Motor neuron (in vitro differentiated cells): Measurements from ENCODE around the gene FHIT. TPM values are rescaled to one million over a fixed set of nuclear protein-coding genes. Genes with fewer than 3 reads are reported as not detected.
"Not testable (repeated sequence)": the region's sequence is repeated elsewhere in the genome, so short reads cannot be mapped to it uniquely, and the experiment has no call there.

Experiments
- ATAC-seq, 8 experiments: fragments of 200-7000 bp; cut with Tn5 transposase; replicated peaks in 6 of 8; 2 replicates each; pipeline ENCODE4 v1.8.0; 2021; ENCODE audit warnings: mild to moderate bottlenecking in 8 of 8, moderate library complexity in 8 of 8
- H3K27ac ChIP-seq, 2 donors: fragments of 250-450 bp; sonication (Bioruptor Pico); 2 replicates each; pipeline ENCODE4 v1.9.0; 2021; ENCODE audit warnings: antibody characterized with exemption in 2 of 2, mild to moderate bottlenecking in 2 of 2, moderate library complexity in 1 of 2
- H3K4me1 ChIP-seq, 2 donors: fragments of 250-450 bp; sonication (Bioruptor Pico); replicated peaks in 1 of 2; 2 replicates each; pipeline ENCODE4 v1.6.1; 2021; ENCODE audit warnings: antibody characterized with exemption in 2 of 2, mild to moderate bottlenecking in 2 of 2, moderate library complexity in 1 of 2
- H3K4me3 ChIP-seq, 5 donors: fragments of 250-450 bp; sonication (Bioruptor Pico); 2 replicates each; pipeline ENCODE4 v1.9.0; 2021; ENCODE audit warnings: antibody characterized with exemption in 5 of 5, mild to moderate bottlenecking in 5 of 5, moderate library complexity in 4 of 5
- WGBS, 10 experiments: fragments of 450-650 bp; shearing (Covaris generic); methylation state at CpG; one replicate each; pipeline ENCODE4 v1.0.0; 2022; 5-methylcytosine and 5-hydroxymethylcytosine counted together
- in situ Hi-C, 9 experiments: fragments of 400-800 bp; cut with MboI; loops; one replicate each; pipeline ENCODE4 v1.15.0; 2021; ENCODE audit warnings: low sequenced_read_pairs in 9 of 9, low pct_unique_long_range_greater_than_20kb in 2 of 9; ENCODE audit not compliant: unreplicated experiment in 9 of 9
- total RNA-seq, 8 experiments: library from RNA; unstranded; fragments of 300-600 nt; gene quantifications; 2 replicates each; pipeline versions ENCODE4 v1.2.3 to v1.2.4, GENCODE V29; 2022

Gene FHIT
- total RNA-seq, 8 experiments from 2014 or later, result 1.6 to 25.1 (median 12.1) TPM

GRCh38 chr3:59938828-59939227 is 1312.4 kb downstream of the FHIT start:
- in situ Hi-C loops, result no loop called here
- Histone ChIP-seq H3K4me3 (no peak overlapping the region), H3K4me1 (peaks cover 10 to 34% of the 10 kb centered on the region in 2 donors), H3K27ac (no peak overlapping the region)
- ATAC-seq, result peak in 5 of 8 experiments; percentile 57 to 96 (median 78)
- WGBS, 10 experiments, result 17 to 79% (median 59%) methylated on average over 1 to 3 of the region's 3 CpGs; no CpG with 5 or more reads in 5 of the 10 experiments

GRCh38 chr3:59937201-59937600 is 1314.1 kb downstream of the FHIT start:
- H3K4me3 ChIP-seq, result no peak overlapping the region

GRCh38 chr3:59936472-59936871 is 1314.8 kb downstream of the FHIT start:
- ATAC-seq, result peak in 3 of 8 experiments; percentile 42 to 82 (median 71)
- H3K4me1 ChIP-seq, result peaks cover 10 to 37% of the 10 kb centered on the region in 2 donors
- in situ Hi-C loops, result no loop called here
- no peak overlapping the region for H3K27ac ChIP-seq
- no peak overlapping the region for H3K4me3 ChIP-seq
- WGBS, 10 experiments, result 13 to 100% (median 80%) methylated on average over 1 to 3 of the region's 3 CpGs

More at GRCh38 chr3:59937201-59937600, 1314.1 kb downstream of the FHIT start:
- no peak for ATAC-seq
- H3K4me1 ChIP-seq, result peaks cover 10 to 37% of the 10 kb centered on the region in 2 donors
- in situ Hi-C loops, result no loop called here
- WGBS, 10 experiments, result 36 to 100% (median 92%) methylated on average over 2 to 4 of the region's 4 CpGs
- no peak overlapping the region for H3K27ac ChIP-seq

- no peak for ATAC-seq
- 17 to 80% (median 43%) methylated on average over 1 of the region's 1 CpG; no CpG with 5 or more reads in 7 of the 10 experiments for WGBS, 10 experiments
- Histone ChIP-seq H3K4me1 (peaks cover 10 to 37% of the 10 kb centered on the region in 2 donors), H3K4me3 (no peak overlapping the region), H3K27ac (no peak overlapping the region)
- in situ Hi-C loops, result no loop called here
These were observed 1316.2 kb downstream of the FHIT start for GRCh38 chr3:59935025-59935424.

- H3K27ac ChIP-seq, ATAC-seq, in situ Hi-C loops, H3K4me3 ChIP-seq: not testable (repeated sequence)
- H3K4me1 ChIP-seq, result peaks cover 10 to 33% of the 10 kb centered on the region in 2 donors
- WGBS, 10 experiments, result 50 to 100% (median 62%) methylated on average over 1 to 2 of the region's 2 CpGs; no CpG with 5 or more reads in 5 of the 10 experiments
These were observed 1316.7 kb downstream of the FHIT start for GRCh38 chr3:59934560-59934959.

- 100% methylated on average over 1 of the region's 2 CpGs; no CpG with 5 or more reads in 8 of the 10 experiments for WGBS, 10 experiments
- in situ Hi-C loops, result no loop called here
- ATAC-seq, result no peak
These were observed 1321.1 kb downstream of the FHIT start for GRCh38 chr3:59930170-59930569.

GRCh38 chr3:59927056-59927455 is 1324.2 kb downstream of the FHIT start:
- no peak for ATAC-seq
- WGBS, 10 experiments, result 60 to 86% (median 78%) methylated on average over 1 to 3 of the region's 3 CpGs; no CpG with 5 or more reads in 1 of the 10 experiments
- no peak overlapping the region for H3K27ac ChIP-seq
- peaks cover 0 to under 1% of the 10 kb centered on the region in 2 donors for H3K4me1 ChIP-seq
- in situ Hi-C loops, result no loop called here
- no peak overlapping the region for H3K4me3 ChIP-seq

More at GRCh38 chr3:59930170-59930569, 1321.1 kb downstream of the FHIT start:
- Histone ChIP-seq H3K27ac (no peak overlapping the region), H3K4me1 (peaks cover 0 to 3% of the 10 kb centered on the region in 2 donors), H3K4me3 (no peak overlapping the region)

- ATAC-seq, result no peak
- H3K4me3 ChIP-seq, result no peak overlapping the region
- peaks cover 5 to 10% of the 10 kb centered on the region in 2 donors for H3K4me1 ChIP-seq
- in situ Hi-C loops, result no loop called here
- H3K27ac ChIP-seq, result no peak overlapping the region
These were observed 1325.3 kb downstream of the FHIT start for GRCh38 chr3:59925946-59926345.

GRCh38 chr3:59922192-59922591 is 1329.1 kb downstream of the FHIT start:
- Histone ChIP-seq H3K4me3 (no peak overlapping the region), H3K4me1 (peaks cover 9 to 31% of the 10 kb centered on the region in 2 donors), H3K27ac (no peak overlapping the region)
- 26 to 100% (median 83%) methylated on average over 1 to 6 of the region's 7 CpGs; no CpG with 5 or more reads in 1 of the 10 experiments for WGBS, 10 experiments
- peak in 5 of 8 experiments; percentile 74 to 95 (median 83) for ATAC-seq
- in situ Hi-C loops, result no loop called here

- Histone ChIP-seq H3K4me1 (peaks cover 9 to 33% of the 10 kb centered on the region in 2 donors), H3K27ac (no peak overlapping the region), H3K4me3 (no peak overlapping the region)
- in situ Hi-C loops, result no loop called here
- ATAC-seq, result peak in 5 of 8 experiments; percentile 30 to 86 (median 75)
- WGBS, 10 experiments, result 35 to 100% (median 68%) methylated on average over 1 to 5 of the region's 5 CpGs
These were observed 1330.4 kb downstream of the FHIT start for GRCh38 chr3:59920822-59921221.

GRCh38 chr3:59919586-59919985 is 1331.7 kb downstream of the FHIT start:
- 8 to 100% (median 56%) methylated on average over 1 to 2 of the region's 2 CpGs; no CpG with 5 or more reads in 1 of the 10 experiments for WGBS, 10 experiments
- in situ Hi-C loops, result no loop called here
- Histone ChIP-seq H3K4me1 (peaks cover 9 to 33% of the 10 kb centered on the region in 2 donors), H3K4me3 (no peak overlapping the region), H3K27ac (no peak overlapping the region)
- ATAC-seq, result no peak

GRCh38 chr3:59914251-59914650 is 1337.0 kb downstream of the FHIT start:
- 47 to 100% (median 73%) methylated on average over 1 to 6 of the region's 6 CpGs for WGBS, 10 experiments
- Histone ChIP-seq H3K4me1 (peaks cover 0 to 7% of the 10 kb centered on the region in 2 donors), H3K4me3 (no peak overlapping the region), H3K27ac (no peak overlapping the region)
- in situ Hi-C loops, result no loop called here
- no peak for ATAC-seq

GRCh38 chr3:59913645-59914044 is 1337.6 kb downstream of the FHIT start:
- Histone ChIP-seq H3K27ac (no peak overlapping the region), H3K4me1 (peaks cover 0 to 7% of the 10 kb centered on the region in 2 donors), H3K4me3 (no peak overlapping the region)
- 8 to 100% (median 80%) methylated on average over 1 of the region's 1 CpG; no CpG with 5 or more reads in 5 of the 10 experiments for WGBS, 10 experiments
- ATAC-seq, result no peak
- in situ Hi-C loops, result no loop called here

GRCh38 chr3:59908701-59909100 is 1342.6 kb downstream of the FHIT start:
- Histone ChIP-seq H3K27ac (no peak overlapping the region), H3K4me3 (no peak overlapping the region), H3K4me1 (no peaks in the 10 kb centered on the region)
- no peak for ATAC-seq
- WGBS, 10 experiments, result 0 to 100% (median 100%) methylated on average over 1 to 2 of the region's 2 CpGs; no CpG with 5 or more reads in 2 of the 10 experiments
- in situ Hi-C loops, result no loop called here
